HCT116 (cell line): ENCODE data around the gene ACY1. TPM values are rescaled to one million over a fixed set of nuclear protein-coding genes. Genes with fewer than 3 reads are reported as not detected.

Source experiments
- ATAC-seq: fragments of 200-7000 bp; cut with Tn5 transposase; 2 replicates; pipeline ENCODE4 v1.9.1; 2020; ENCODE audit warnings: mild to moderate bottlenecking, moderate library complexity
- BruUV-seq: library from RNA; stranded (reverse); fragments of 400-500 nt; replicated peaks from 2 replicates; lab custom pipeline; 2021; lab: Mats Ljungman, UMichigan
- CTCF ChIA-PET: fragments of 300-600 bp; sonication (Branson Sonifier 250); formaldehyde crosslinking; loops from one replicate; lab custom pipeline; 2021; ENCODE audit warnings: antibody characterized with exemption; lab: Charles Lee
- POLR2A ChIA-PET: fragments of 300-600, 350-600 bp; sonication (Branson Sonifier 250); formaldehyde crosslinking; loops from one replicate; lab custom pipeline; 2021; ENCODE audit warnings: antibody characterized with exemption; lab: Charles Lee
- RAD21 ChIA-PET, 2 experiments: fragments of 300-600 bp; sonication (Branson Sonifier 250); formaldehyde crosslinking; loops; one replicate each; lab custom pipeline; 2023; ENCODE audit warnings: low total read pairs in 2 of 2; ENCODE audit not compliant: uncharacterized antibody in 2 of 2, unreplicated experiment in 2 of 2, low non-redundant PET in 1 of 2; lab: Charles Lee
- DNase-seq: peaks from one replicate; pipeline ENCODE4 v3.0.0-alpha.2; 2010; ENCODE audit warnings: low read depth, low spot score
- H2AFZ ChIP-seq: fragments of 200-600 bp; shearing (Covaris generic), sonication (generic); 2 replicates; pipeline ENCODE4 v1.6.1; 2017; ENCODE audit warnings: low read depth, mixed run types, mixed read lengths, antibody characterized with exemption, low read length; ENCODE audit not compliant: poor library complexity, severe bottlenecking
- H3K27ac ChIP-seq: 2 replicates; pipeline ENCODE4 v1.5.1; 2012; ENCODE audit warnings: low read depth, low read length
- H3K27me3 ChIP-seq: fragments of 200-600 bp; sonication (generic); 2 replicates; pipeline ENCODE4 v1.6.1; 2016; ENCODE audit warnings: mixed run types, low read length, mixed read lengths; ENCODE audit not compliant: insufficient read depth
- H3K36me3 ChIP-seq, 2 experiments: fragments of 200-500 bp in 1 of 2; fragments of 200-600 bp in 1 of 2; sonication (Bioruptor generic) in 1 of 2; sonication (generic) in 1 of 2; 2 replicates each; pipeline versions ENCODE4 v1.5.1 to v1.6.1; 2014 to 2016; ENCODE audit warnings: low read length in 2 of 2, inconsistent platforms in 1 of 2, mixed read lengths in 1 of 2, mixed run types in 1 of 2; ENCODE audit not compliant: insufficient read depth in 2 of 2, control insufficient read depth in 1 of 2
- H3K4me1 ChIP-seq, 2 experiments: fragments of 200-600 bp in 1 of 2; sonication (generic) in 1 of 2; 2 replicates each; pipeline versions ENCODE4 v1.5.1 to v1.6.1; 2012 to 2017; ENCODE audit warnings: low read length in 2 of 2, inconsistent platforms in 1 of 2, mild to moderate bottlenecking in 1 of 2, mixed read lengths in 1 of 2, mixed run types in 1 of 2, moderate library complexity in 1 of 2; ENCODE audit not compliant: insufficient read depth in 2 of 2, control insufficient read depth in 1 of 2
- H3K4me2 ChIP-seq: fragments of 200-600 bp; sonication (generic); 2 replicates; pipeline ENCODE4 v1.6.1; 2017; ENCODE audit warnings: mixed run types, low read length, mixed read lengths
- H3K4me3 ChIP-seq, 2 experiments: fragments of 200-600 bp in 1 of 2; sonication (generic) in 1 of 2; replicated peaks in 1 of 2; 2 replicates each; pipeline ENCODE4 v1.5.1; 2011 to 2016; ENCODE audit warnings: low read length in 2 of 2, control low read depth in 1 of 2, low read depth in 1 of 2, mild to moderate bottlenecking in 1 of 2, mixed read lengths in 1 of 2, mixed run types in 1 of 2
- H3K79me2 ChIP-seq: fragments of 200-600 bp; sonication (generic); 2 replicates; pipeline ENCODE4 v1.6.1; 2017; ENCODE audit warnings: mild to moderate bottlenecking, mixed run types, low read length, moderate library complexity, mixed read lengths; ENCODE audit not compliant: insufficient read depth
- H3K9ac ChIP-seq: fragments of 200-600 bp; sonication (generic); 2 replicates; pipeline ENCODE4 v1.6.1; 2016; ENCODE audit warnings: low read length, mixed read lengths
- H3K9me2 ChIP-seq: fragments of 200-600 bp; sonication (generic), shearing (Covaris generic); 2 replicates; pipeline ENCODE4 v1.6.1; 2017; ENCODE audit warnings: mixed run types, mild to moderate bottlenecking, moderate library complexity; ENCODE audit not compliant: insufficient read depth
- H3K9me3 ChIP-seq, 2 experiments: fragments of 200-500 bp in 1 of 2; fragments of 200-600 bp in 1 of 2; sonication (Bioruptor generic) in 1 of 2; sonication (generic) in 1 of 2; 2 replicates each; pipeline ENCODE4 v1.6.1; 2014 to 2017; ENCODE audit warnings: low read length in 2 of 2, mixed read lengths in 2 of 2, inconsistent platforms in 1 of 2, low read depth in 1 of 2, mild to moderate bottlenecking in 1 of 2, mixed run types in 1 of 2, moderate library complexity in 1 of 2; ENCODE audit not compliant: control insufficient read depth in 1 of 2, insufficient read depth in 1 of 2
- H4K20me1 ChIP-seq: fragments of 200-600 bp; sonication (generic), shearing (Covaris generic); 2 replicates; pipeline ENCODE4 v1.6.1; 2017; ENCODE audit warnings: mixed run types, mild to moderate bottlenecking, moderate library complexity; ENCODE audit not compliant: insufficient read depth
- EGR1 ChIP-seq: IDR thresholded peaks from 2 replicates; pipeline ENCODE4 v1.6.1; 2012; ENCODE audit warnings: low read depth
- FOSL1 ChIP-seq: IDR thresholded peaks from 2 replicates; pipeline ENCODE4 v1.6.1; 2012; ENCODE audit warnings: low read depth
- POLR2AphosphoS5 ChIP-seq: IDR thresholded peaks from 2 replicates; pipeline ENCODE4 v1.6.1; 2011; ENCODE audit warnings: mild to moderate bottlenecking, low read depth, low read length, moderate library complexity
- RAD21 ChIP-seq: IDR thresholded peaks from 2 replicates; pipeline ENCODE4 v1.6.1; 2012; ENCODE audit warnings: low read depth, mild to moderate bottlenecking
- SIN3A ChIP-seq: IDR thresholded peaks from 2 replicates; pipeline ENCODE4 v1.6.1; 2012; ENCODE audit warnings: low read depth
- SRF ChIP-seq: IDR thresholded peaks from 2 replicates; pipeline ENCODE4 v1.6.1; 2012; ENCODE audit warnings: low read depth
- YY1 ChIP-seq: IDR thresholded peaks from 2 replicates; pipeline ENCODE4 v1.6.1; 2011; ENCODE audit warnings: low read length, low read depth, moderate library complexity, mild to moderate bottlenecking; ENCODE audit not compliant: insufficient replicate concordance; ENCODE audit errors: extremely low read depth
- ZBTB33 ChIP-seq: IDR thresholded peaks from 2 replicates; pipeline ENCODE4 v1.6.1; 2011; ENCODE audit warnings: mild to moderate bottlenecking, low read length, moderate library complexity; ENCODE audit not compliant: insufficient replicate concordance; ENCODE audit errors: extremely low read depth
- ZNF274 ChIP-seq: fragments of 200-500 bp; sonication (Bioruptor generic); IDR thresholded peaks from 2 replicates; pipeline ENCODE4 v1.6.1; 2014; ENCODE audit warnings: mild to moderate bottlenecking, low read depth, low read length, inconsistent platforms
- intact Hi-C: fragments of 100-400 bp; cut with micrococcal nuclease; formaldehyde crosslinking; loops from 2 replicates; pipeline ENCODE4 v1.10.0; 2022
- total RNA-seq: library from RNA; stranded (reverse); gene quantifications from one replicate; pipeline ENCODE4 v1.2.1, GENCODE V29; 2021; ENCODE audit not compliant: unreplicated experiment
- TF ChIP-seq, protein P1 (sequence below): IDR thresholded peaks from 2 replicates; pipeline ENCODE4 v1.6.1; 2012

The ACY1 gene
- total RNA-seq, 1 experiment from 2014 or later, result 73.2 TPM

GRCh38 chr3:51997172-51997571 is 13.8 kb downstream of the ACY1 start:
- Histone ChIP-seq H2AFZ (no peak overlapping the region), H3K4me3 (no peak overlapping the region), H3K4me2 (no peak overlapping the region), H3K9me3 (no peaks in the 10 kb centered on the region), H3K27me3 (no peaks in the 10 kb centered on the region), H3K9me2 (no peaks in the 10 kb centered on the region), H3K9ac (no peak overlapping the region), H4K20me1 (no peaks in the 10 kb centered on the region; the same call in 1 of the 2 replicates), H3K79me2 (peaks cover 30% of the 10 kb centered on the region), H3K4me1 (peaks cover 13 to 47% of the 10 kb centered on the region in 2 experiments), H3K27ac (no peak overlapping the region), H3K36me3 (peaks cover 15 to 29% of the 10 kb centered on the region in 2 experiments)
- intact Hi-C loops, result no loop called here
- ATAC-seq (no peak), DNase-seq (no peak)
- CTCF ChIA-PET, result no interaction called here
- no TSS peak for BruUV-seq
- POLR2A ChIA-PET, result interaction anchor here (1.1 to 1.3 kb wide), 2 partner anchors 14 to 157 kb away, joined by 3 to 8 read pairs; partner anchors contain the start of genes ACY1 and POC1A
- TF ChIP-seq EGR1 (no peak), SIN3A (no peak), FOSL1 (no peak), ZNF274 (no peak), RAD21 (no peak)
- TF ChIP-seq, protein P1, sequence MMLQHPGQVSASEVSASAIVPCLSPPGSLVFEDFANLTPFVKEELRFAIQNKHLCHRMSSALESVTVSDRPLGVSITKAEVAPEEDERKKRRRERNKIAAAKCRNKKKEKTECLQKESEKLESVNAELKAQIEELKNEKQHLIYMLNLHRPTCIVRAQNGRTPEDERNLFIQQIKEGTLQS, result no peak
- RAD21 ChIA-PET, result no interaction called here

- Histone ChIP-seq H3K9me2 (no peaks in the 10 kb centered on the region), H2AFZ (peak overlapping the region; percentile 55), H3K27ac (no peak overlapping the region), H3K27me3 (no peaks in the 10 kb centered on the region), H3K9me3 (no peaks in the 10 kb centered on the region)
- no TSS peak for BruUV-seq
- TF ChIP-seq ZBTB33 (no peak), POLR2AphosphoS5 (peak; percentile 15; the same call in 1 of the 2 replicates), ZNF274 (no peak), YY1 (no peak), SRF (no peak), EGR1 (no peak)
- TF ChIP-seq, all 23 proteins: peak for 1
- RAD21 ChIA-PET, result no interaction called here
- POLR2A ChIA-PET, result interaction anchor here (1.1 to 1.3 kb wide), 2 partner anchors 15 to 157 kb away, joined by 3 to 8 read pairs; partner anchors contain the start of genes ACY1 and POC1A
- H3K4me1 ChIP-seq, result peaks cover 13 to 42% of the 10 kb centered on the region in 2 experiments
- peak overlapping the region; percentile 66 for H3K4me2 ChIP-seq
- no peak for DNase-seq
- H4K20me1 ChIP-seq, result no peaks in the 10 kb centered on the region
- CTCF ChIA-PET, result interaction anchor here (1.6 kb wide), 1 partner anchor 40 kb away, joined by 3 read pairs; no protein-coding TSS in a partner anchor
- H3K9ac ChIP-seq, result 0 out of 2 replicates have a peak overlapping the region, but pooled peaks have one; percentile 9
- intact Hi-C loops, result no loop called here
- H3K4me3 ChIP-seq, result peak overlapping the region in 1 of 2 experiments; percentile 31; a peak in 1 of 4 replicates
- peaks cover 27% of the 10 kb centered on the region for H3K79me2 ChIP-seq
- ATAC-seq, result peak; percentile 18; the same call in 1 of the 2 replicates
- H3K36me3 ChIP-seq, result peaks cover 15 to 22% of the 10 kb centered on the region in 2 experiments
Observed at GRCh38 chr3:51997935-51998596, 14.7 kb downstream of the ACY1 start.
